PFSK-1 (cell line): Measurements from ENCODE around the gene TCAF1.

Experiments used
- FOXP2 ChIP-seq: optimal IDR thresholded peaks from 2 replicates; pipeline ENCODE3; 2011; ENCODE audit warnings: borderline replicate concordance, control low read depth, inconsistent platforms; ENCODE audit not compliant: insufficient read depth; ENCODE audit errors: extremely low read length, extremely low read depth
- POLR2AphosphoS5 ChIP-seq: IDR thresholded peaks from 2 replicates; pipeline ENCODE4 v1.6.1; 2012; ENCODE audit warnings: low read depth, mild to moderate bottlenecking, control low read depth, low read length, moderate library complexity
- SIN3A ChIP-seq: IDR thresholded peaks from 2 replicates; pipeline ENCODE4 v1.6.1; 2012; ENCODE audit warnings: mild to moderate bottlenecking, low read length, moderate library complexity, borderline replicate concordance; ENCODE audit not compliant: insufficient read depth
- TAF1 ChIP-seq: IDR thresholded peaks from 2 replicates; pipeline ENCODE4 v1.6.1; 2012; ENCODE audit warnings: low read length, control low read depth, borderline replicate concordance; ENCODE audit not compliant: insufficient read depth
- TF ChIP-seq, protein P1 (sequence below), 2 experiments: IDR thresholded peaks; 2 replicates each; pipeline versions ENCODE4 v1.6.1 to v1.8.0; 2011 to 2012; ENCODE audit warnings: low read depth in 2 of 2, low read length in 2 of 2, control low read depth in 1 of 2, inconsistent platforms in 1 of 2, mild to moderate bottlenecking in 1 of 2, moderate library complexity in 1 of 2; ENCODE audit not compliant: insufficient read depth in 1 of 2

TCAF1 gene

DNA sequence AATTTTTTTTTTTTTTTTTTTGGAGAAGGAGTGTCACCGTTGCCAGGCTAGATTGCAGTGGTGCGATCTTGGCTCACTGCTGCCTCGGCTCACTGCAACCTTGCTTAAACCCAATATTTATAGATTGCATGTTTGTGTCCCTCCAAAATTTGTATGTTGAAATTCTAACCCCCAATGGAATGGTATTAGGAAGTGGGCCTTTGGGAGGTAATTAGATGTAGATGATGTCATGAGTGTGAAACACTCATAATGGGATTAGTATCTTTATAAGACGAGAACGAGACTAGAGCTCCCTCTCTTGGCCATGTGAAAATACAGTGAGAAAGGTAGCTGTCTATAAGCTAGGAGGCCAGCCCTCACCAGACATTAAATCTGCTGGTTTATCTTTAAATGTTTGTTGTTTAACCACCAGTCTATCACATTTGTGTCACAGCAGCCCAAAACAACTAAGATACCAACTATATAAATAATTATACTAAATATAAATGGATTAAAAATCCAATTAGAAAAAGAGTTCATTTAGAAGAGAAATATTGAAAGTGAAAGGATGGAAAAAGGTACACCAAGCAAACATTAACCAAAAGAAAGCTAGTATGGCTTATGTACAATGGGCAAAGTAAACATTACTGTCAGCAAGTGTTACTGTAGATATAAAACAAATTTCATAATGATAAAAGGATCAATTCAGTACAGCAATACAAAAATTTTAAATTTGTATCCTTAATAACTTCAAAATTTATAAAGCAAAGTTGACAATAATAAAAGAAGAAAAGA lies 9.3 kb downstream of the TCAF1 start:
- TF ChIP-seq FOXP2 (no peak), SIN3A (no peak), TAF1 (no peak), POLR2AphosphoS5 (no peak)
- TF ChIP-seq, protein P1, sequence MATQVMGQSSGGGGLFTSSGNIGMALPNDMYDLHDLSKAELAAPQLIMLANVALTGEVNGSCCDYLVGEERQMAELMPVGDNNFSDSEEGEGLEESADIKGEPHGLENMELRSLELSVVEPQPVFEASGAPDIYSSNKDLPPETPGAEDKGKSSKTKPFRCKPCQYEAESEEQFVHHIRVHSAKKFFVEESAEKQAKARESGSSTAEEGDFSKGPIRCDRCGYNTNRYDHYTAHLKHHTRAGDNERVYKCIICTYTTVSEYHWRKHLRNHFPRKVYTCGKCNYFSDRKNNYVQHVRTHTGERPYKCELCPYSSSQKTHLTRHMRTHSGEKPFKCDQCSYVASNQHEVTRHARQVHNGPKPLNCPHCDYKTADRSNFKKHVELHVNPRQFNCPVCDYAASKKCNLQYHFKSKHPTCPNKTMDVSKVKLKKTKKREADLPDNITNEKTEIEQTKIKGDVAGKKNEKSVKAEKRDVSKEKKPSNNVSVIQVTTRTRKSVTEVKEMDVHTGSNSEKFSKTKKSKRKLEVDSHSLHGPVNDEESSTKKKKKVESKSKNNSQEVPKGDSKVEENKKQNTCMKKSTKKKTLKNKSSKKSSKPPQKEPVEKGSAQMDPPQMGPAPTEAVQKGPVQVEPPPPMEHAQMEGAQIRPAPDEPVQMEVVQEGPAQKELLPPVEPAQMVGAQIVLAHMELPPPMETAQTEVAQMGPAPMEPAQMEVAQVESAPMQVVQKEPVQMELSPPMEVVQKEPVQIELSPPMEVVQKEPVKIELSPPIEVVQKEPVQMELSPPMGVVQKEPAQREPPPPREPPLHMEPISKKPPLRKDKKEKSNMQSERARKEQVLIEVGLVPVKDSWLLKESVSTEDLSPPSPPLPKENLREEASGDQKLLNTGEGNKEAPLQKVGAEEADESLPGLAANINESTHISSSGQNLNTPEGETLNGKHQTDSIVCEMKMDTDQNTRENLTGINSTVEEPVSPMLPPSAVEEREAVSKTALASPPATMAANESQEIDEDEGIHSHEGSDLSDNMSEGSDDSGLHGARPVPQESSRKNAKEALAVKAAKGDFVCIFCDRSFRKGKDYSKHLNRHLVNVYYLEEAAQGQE (IDR thresholded peaks at IDR 0.05; ENCODE audit: insufficient read depth in 1 of 2, low read depth in 2 of 2, low read length in 2 of 2), result no peak

DNA sequence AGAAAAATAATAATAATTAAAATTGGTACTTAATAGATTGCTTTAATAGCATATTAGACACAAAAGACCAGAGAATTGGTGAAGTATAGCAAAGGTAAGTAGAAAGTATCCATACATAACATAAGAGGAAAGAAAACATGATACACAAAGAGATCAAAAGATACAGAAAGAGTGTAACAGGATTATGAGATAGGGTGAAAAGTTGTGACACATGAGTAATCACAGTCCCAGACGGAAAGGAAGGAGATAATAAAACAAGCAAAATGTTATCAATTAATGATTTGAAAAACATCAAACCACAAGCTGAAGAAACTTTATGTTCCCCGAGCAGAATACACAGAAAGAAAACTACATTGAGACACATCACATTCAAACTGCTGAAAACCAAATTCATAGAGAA lies 10.5 kb downstream of the TCAF1 start:
- no peak for TF ChIP-seq SIN3A
- TF ChIP-seq FOXP2, result no peak
- no peak for TF ChIP-seq POLR2AphosphoS5
- no peak for TF ChIP-seq TAF1

DNA sequence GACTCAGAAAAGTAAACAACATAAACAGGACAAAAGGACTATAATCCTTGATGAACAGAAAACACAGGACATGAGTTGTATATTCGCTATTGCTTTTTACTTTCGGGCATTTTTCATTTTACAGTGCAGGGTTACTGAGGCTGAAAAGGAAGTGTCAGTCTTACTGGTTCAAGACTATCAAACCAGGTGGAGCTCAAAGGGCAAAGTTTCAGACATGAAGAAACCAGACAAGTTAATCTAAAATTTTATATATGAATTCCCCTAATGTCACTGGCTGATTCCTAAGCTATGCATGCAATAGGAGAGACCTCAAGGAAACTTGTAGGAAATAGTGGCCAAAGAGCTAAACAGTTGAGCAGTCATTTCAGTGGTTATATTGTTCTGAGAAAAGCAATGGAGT lies 11.4 kb downstream of the TCAF1 start:
- TF ChIP-seq FOXP2, result no peak
- TF ChIP-seq SIN3A, result no peak
- no peak for TF ChIP-seq TAF1
- TF ChIP-seq POLR2AphosphoS5, result no peak
- TF ChIP-seq, protein P1 (IDR thresholded peaks at IDR 0.05; ENCODE audit: insufficient read depth in 1 of 2, low read depth in 2 of 2, low read length in 2 of 2), result no peak

DNA sequence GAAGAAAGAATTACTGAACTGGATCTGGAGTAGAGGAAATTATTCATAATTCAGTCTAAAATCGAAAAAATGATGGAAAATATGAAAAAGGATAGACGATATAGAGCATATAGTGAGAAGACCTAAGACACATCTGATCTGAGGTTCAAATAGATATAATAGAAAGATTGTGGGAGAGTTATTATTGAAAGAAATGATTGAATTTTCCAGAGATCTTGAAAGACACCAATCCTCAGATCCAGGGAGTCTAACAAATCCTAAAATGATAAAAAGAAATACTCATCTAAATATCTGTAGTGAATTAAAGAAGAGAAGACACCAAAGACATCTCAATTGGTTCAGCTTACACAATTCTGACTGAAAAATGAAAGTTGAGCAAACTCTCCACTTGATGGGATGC lies 12.9 kb downstream of the TCAF1 start:
- TF ChIP-seq, protein P1 (IDR thresholded peaks at IDR 0.05; ENCODE audit: insufficient read depth in 1 of 2, low read depth in 2 of 2, low read length in 2 of 2), result no peak
- TF ChIP-seq SIN3A, result no peak
- no peak for TF ChIP-seq POLR2AphosphoS5
- no peak for TF ChIP-seq TAF1
- no peak for TF ChIP-seq FOXP2

DNA sequence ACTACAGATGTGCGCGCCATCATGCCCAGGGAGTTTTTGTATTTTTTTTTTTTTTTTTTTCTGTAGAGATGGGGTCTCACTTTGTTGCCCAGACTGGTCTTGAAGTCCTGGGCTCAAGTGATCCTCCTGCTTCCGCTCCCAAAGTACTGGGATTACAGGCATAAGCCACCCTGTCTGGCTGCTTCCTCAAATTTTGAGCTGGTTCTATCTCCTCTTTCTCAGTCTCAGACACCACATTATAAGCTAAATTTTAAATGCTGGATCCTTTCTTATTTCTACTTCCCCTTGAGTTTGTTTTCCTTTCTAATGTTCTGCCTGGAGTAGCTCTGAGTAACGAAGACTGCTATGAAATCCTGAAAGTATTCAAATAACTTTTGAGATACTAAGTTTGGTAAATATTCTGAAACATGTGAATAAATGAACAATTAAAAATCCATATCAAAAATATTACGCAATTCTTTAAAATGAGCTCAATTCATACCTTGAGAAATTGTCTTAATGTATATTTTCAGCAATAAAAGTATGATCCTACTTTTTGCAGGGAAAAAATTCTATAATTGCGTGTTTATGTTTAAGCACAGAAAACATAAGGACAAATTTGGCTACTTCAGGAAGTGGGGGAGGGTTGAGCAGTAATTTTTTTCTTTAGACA lies 15.0 kb downstream of the TCAF1 start:
- no peak for TF ChIP-seq POLR2AphosphoS5
- TF ChIP-seq, protein P1 (IDR thresholded peaks at IDR 0.05; ENCODE audit: insufficient read depth in 1 of 2, low read depth in 2 of 2, low read length in 2 of 2), result no peak
- no peak for TF ChIP-seq SIN3A
- no peak for TF ChIP-seq FOXP2
- TF ChIP-seq TAF1, result no peak
